K562 (cell line): ENCODE results near the gene FAM186B. TPM values are rescaled to one million over a fixed set of nuclear protein-coding genes. Genes with fewer than 3 reads are reported as not detected.

Source experiments
- ATAC-seq: fragments of 200-7000 bp; cut with Tn5 transposase; 3 replicates; pipeline ENCODE4 v1.9.1; 2020; ENCODE audit warnings: moderate library complexity
- BruUV-seq: library from RNA; stranded (reverse); fragments of 400-500 nt; replicated peaks from 2 replicates; lab custom pipeline; 2021; lab: Mats Ljungman, UMichigan
- CTCF ChIA-PET: fragments of 300-600 bp; formaldehyde crosslinking; extraction: SDS; loops from one replicate; lab custom pipeline; 2021; ENCODE audit warnings: low intra/inter-chr PET ratio; lab: Yijun Ruan, JAX
- POLR2A ChIA-PET: fragments of 300-600, 350-650 bp; sonication (Branson Sonifier 250); formaldehyde crosslinking; extraction: SDS; loops from one replicate; lab custom pipeline; 2021; ENCODE audit warnings: antibody characterized with exemption, inconsistent platforms; lab: Yijun Ruan, JAX
- DNase-seq, 4 experiments: peaks; one replicate each; pipeline versions ENCODE4 v3.0.0 to v3.0.0-alpha.2; 2011 to 2018; ENCODE audit warnings: low spot score in 3 of 4, mixed read lengths in 3 of 4; ENCODE audit errors: extremely low read depth in 1 of 4
- FAIRE-seq: peaks from 2 replicates; lab custom pipeline; 2011; peaks lifted over from hg19 to GRCh38; lab: Jason Lieb, UNC
- H2AFZ ChIP-seq: 2 replicates; pipeline ENCODE4 v1.6.0; 2011; ENCODE audit warnings: low read depth, low read length, control low read depth, inconsistent platforms
- H3K27ac ChIP-seq: fragments of 200-600 bp; 3 replicates; pipeline ENCODE4 v1.8.0; 2011; ENCODE audit warnings: low read depth, mild to moderate bottlenecking, control low read depth, inconsistent platforms, low read length, moderate library complexity, mixed read lengths; ENCODE audit errors: extremely low read depth
- H3K27me3 ChIP-seq, 2 experiments: fragments of 300-600 bp in 1 of 2; 2 replicates in 1 of 2; 3 replicates in 1 of 2; pipeline versions ENCODE4 v1.6.0 to v1.8.0; 2011; ENCODE audit warnings: inconsistent platforms in 2 of 2, low read length in 2 of 2, mild to moderate bottlenecking in 1 of 2, mixed read lengths in 1 of 2, moderate library complexity in 1 of 2; ENCODE audit not compliant: control insufficient read depth in 2 of 2, insufficient read depth in 2 of 2
- H3K36me3 ChIP-seq: fragments of 300-600 bp; 3 replicates; pipeline ENCODE4 v1.8.0; 2011; ENCODE audit warnings: mild to moderate bottlenecking, low read length, inconsistent platforms; ENCODE audit not compliant: control insufficient read depth, insufficient read depth
- H3K4me1 ChIP-seq, 2 experiments: fragments of 200-600 bp in 1 of 2; replicated peaks in 1 of 2; 2 replicates in 1 of 2; 3 replicates in 1 of 2; pipeline versions ENCODE4 v1.5.1 to v1.8.0; 2011; ENCODE audit warnings: inconsistent platforms in 2 of 2, low read length in 2 of 2, mild to moderate bottlenecking in 1 of 2, mixed read lengths in 1 of 2, moderate library complexity in 1 of 2; ENCODE audit not compliant: control insufficient read depth in 2 of 2, insufficient read depth in 2 of 2
- H3K4me2 ChIP-seq: 2 replicates; pipeline ENCODE4 v1.6.1; 2011; ENCODE audit warnings: low read length, control low read depth, inconsistent platforms, mixed read lengths; ENCODE audit not compliant: insufficient read depth
- H3K4me3 ChIP-seq: fragments of 200-600 bp; sonication (generic), shearing (Covaris generic); 2 replicates; pipeline ENCODE4 v1.5.1; 2016; ENCODE audit warnings: control low read depth, inconsistent platforms
- H3K79me2 ChIP-seq: fragments of 200-600 bp; 3 replicates; pipeline ENCODE4 v1.8.0; 2011; ENCODE audit warnings: low read length, inconsistent platforms; ENCODE audit not compliant: control insufficient read depth, insufficient read depth
- H3K9ac ChIP-seq, 2 experiments: 2 replicates each; pipeline versions ENCODE4 v1.6.0 to v1.6.1; 2011; ENCODE audit warnings: low read depth in 2 of 2, low read length in 2 of 2, control low read depth in 1 of 2, inconsistent platforms in 1 of 2, mild to moderate bottlenecking in 1 of 2, mixed read lengths in 1 of 2; ENCODE audit not compliant: insufficient read depth in 1 of 2
- H3K9me1 ChIP-seq: one replicate; pipeline ENCODE4 v1.6.0; 2011; ENCODE audit warnings: inconsistent platforms, mild to moderate bottlenecking, low read length, moderate library complexity; ENCODE audit not compliant: control insufficient read depth, insufficient read depth
- H3K9me3 ChIP-seq: replicated peaks from 2 replicates; pipeline ENCODE4 v1.5.1; 2011; ENCODE audit warnings: low read depth, low read length, inconsistent platforms; ENCODE audit not compliant: control insufficient read depth, insufficient read depth
- H4K20me1 ChIP-seq: replicated peaks from 2 replicates; pipeline ENCODE4 v1.6.1; 2011; ENCODE audit warnings: low read length, inconsistent platforms, mixed read lengths; ENCODE audit not compliant: control insufficient read depth, insufficient read depth
- ELK3 ChIP-seq: fragments of 450-650 bp; formaldehyde crosslinking; IDR thresholded peaks from 2 replicates; pipeline ENCODE4 v1.4.0; 2020; ENCODE audit warnings: mild to moderate bottlenecking
- PHF21A ChIP-seq: fragments of 450-650 bp; IDR thresholded peaks from 2 replicates; pipeline ENCODE4 v1.6.1; 2017; ENCODE audit warnings: low read depth, borderline replicate concordance
- SREBF1 ChIP-seq: fragments of 150-350 bp; IDR thresholded peaks from 2 replicates; pipeline ENCODE4 v1.6.1; 2014; ENCODE audit warnings: antibody characterized with exemption, low read depth, low read length, borderline replicate concordance
- TRIM28 ChIP-seq: fragments of 450-650 bp; IDR thresholded peaks from 2 replicates; pipeline ENCODE4 v1.6.1; 2017
- ZNF57 ChIP-seq: fragments of 450-650 bp; formaldehyde crosslinking; IDR thresholded peaks from 2 replicates; pipeline ENCODE4 v1.4.0; 2020; ENCODE audit warnings: mild to moderate bottlenecking, moderate library complexity
- WGBS: fragments of 100-300 bp; shearing (Covaris generic); methylation state at CpG from one replicate; pipeline ENCODE4 v1.1.6; 2016; ENCODE audit warnings: low coverage, mixed read lengths; ENCODE audit not compliant: insufficient coverage; ENCODE audit errors: missing lambda C conversion rate; 5-methylcytosine and 5-hydroxymethylcytosine counted together
- in situ Hi-C: fragments of 300-500 bp; cut with MboI; formaldehyde crosslinking; loops from 4 replicates; pipeline ENCODE4 v1.15.0; 2018; ENCODE audit warnings: inconsistent platforms, mixed read lengths
- intact Hi-C: fragments of 100-400 bp; cut with micrococcal nuclease; formaldehyde crosslinking; loops from 2 replicates; pipeline ENCODE4 v1.14.2; 2022
- polyA plus RNA-seq, 8 experiments: library from polyadenylated mRNA; depleted of rRNA in 4 of 8; stranded (reverse) in 5 of 8; unstranded in 3 of 8; fragments of >200 nt; fragmentation: Nextera tagmentation in 2 of 8; fragmentation: Illumina TruSeq in 1 of 8; extraction: Ambion mirVana in 2 of 8; extraction: Trizol in 1 of 8; gene quantifications; 2 replicates each; pipeline versions ENCODE4 v1.2.1 to v1.2.3, GENCODE V29; 2011 to 2014; ENCODE audit warnings: inconsistent platforms in 1 of 8, missing spikeins in 1 of 8
- total RNA-seq, 7 experiments: library from RNA; depleted of rRNA in 6 of 7; stranded (reverse); fragments of >200 nt in 6 of 7; fragmentation: Illumina TruSeq in 2 of 7; extraction: Trizol in 2 of 7; gene quantifications; 2 replicates each; pipeline versions ENCODE4 v1.2.1 to v1.2.3, GENCODE V29; 2011 to 2021; ENCODE audit warnings: low replicate concordance in 1 of 7
- TF ChIP-seq, protein P1 (sequence below), 3 experiments: fragments of 200-800 bp in 1 of 3; fragments of 250-450 bp in 1 of 3; fragments of 450-650 bp in 1 of 3; sonication (Bioruptor Pico) in 1 of 3; sonication (Bioruptor generic) in 1 of 3; formaldehyde crosslinking in 1 of 3; IDR thresholded peaks; 2 replicates each; pipeline versions ENCODE4 v1.6.1 to v1.8.0; 2016 to 2022; ENCODE audit warnings: mild to moderate bottlenecking in 2 of 3, missing genetic modification characterization in 2 of 3, missing compliant biosample characterization in 1 of 3, moderate library complexity in 1 of 3

FAM186B gene
- total and polyA plus RNA-seq, 9 of the 15 experiments (the other 6 are each of a cell fraction or from before 2014, with no cell fraction given): 0.07 to 0.42 (median 0.15) TPM

DNA sequence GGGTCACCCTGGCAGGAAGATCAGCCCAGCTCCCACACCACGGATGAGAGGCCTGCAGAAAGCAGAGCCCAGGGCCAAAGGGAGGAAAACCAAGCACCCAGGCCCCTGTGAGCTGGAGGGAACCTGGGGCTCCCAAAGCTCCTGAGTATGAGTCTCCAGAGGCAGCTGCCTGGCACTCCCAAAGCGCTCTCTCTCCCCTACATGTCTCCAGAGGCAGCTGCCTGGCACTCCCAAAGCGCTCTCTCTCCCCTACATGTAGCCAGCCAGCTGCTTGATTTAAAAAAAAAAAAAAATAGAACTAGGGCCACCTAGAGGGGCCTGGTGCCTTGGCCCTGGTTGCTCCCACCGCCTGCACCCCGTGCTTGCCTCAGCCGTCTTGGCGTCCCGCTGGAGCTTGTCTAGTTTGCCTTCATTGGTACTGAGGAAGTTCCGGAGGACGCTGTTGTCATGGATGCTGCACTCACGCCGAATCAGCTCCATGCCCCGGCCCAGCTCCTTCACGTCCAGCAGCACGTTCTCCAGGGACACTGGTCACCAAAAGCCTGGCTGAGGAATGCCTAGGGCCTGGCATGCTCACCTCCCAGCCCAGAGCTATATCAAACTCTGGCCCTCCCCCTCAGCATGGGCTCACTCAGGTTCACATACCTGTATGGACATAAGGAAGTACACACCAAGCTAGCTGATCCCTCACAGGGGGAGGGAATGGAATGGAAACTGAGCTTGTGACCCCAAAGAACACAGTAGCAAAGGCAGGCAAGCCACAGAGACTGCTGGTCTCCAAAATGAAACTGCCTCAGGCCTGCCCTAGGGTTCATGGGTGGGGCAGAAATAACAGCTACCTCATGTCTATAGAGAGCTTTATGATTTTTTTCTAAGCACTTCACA is 42.6 kb upstream of the FAM186B start:
- no peak for ATAC-seq
- H4K20me1 ChIP-seq: no peaks in the 10 kb centered on the region; the same call in 1 of the 2 replicates
- H3K4me3 ChIP-seq: no peak overlapping the region
- H3K4me2 ChIP-seq: no peak overlapping the region
- H2AFZ ChIP-seq: no peak overlapping the region
- TF ChIP-seq, protein P1, sequence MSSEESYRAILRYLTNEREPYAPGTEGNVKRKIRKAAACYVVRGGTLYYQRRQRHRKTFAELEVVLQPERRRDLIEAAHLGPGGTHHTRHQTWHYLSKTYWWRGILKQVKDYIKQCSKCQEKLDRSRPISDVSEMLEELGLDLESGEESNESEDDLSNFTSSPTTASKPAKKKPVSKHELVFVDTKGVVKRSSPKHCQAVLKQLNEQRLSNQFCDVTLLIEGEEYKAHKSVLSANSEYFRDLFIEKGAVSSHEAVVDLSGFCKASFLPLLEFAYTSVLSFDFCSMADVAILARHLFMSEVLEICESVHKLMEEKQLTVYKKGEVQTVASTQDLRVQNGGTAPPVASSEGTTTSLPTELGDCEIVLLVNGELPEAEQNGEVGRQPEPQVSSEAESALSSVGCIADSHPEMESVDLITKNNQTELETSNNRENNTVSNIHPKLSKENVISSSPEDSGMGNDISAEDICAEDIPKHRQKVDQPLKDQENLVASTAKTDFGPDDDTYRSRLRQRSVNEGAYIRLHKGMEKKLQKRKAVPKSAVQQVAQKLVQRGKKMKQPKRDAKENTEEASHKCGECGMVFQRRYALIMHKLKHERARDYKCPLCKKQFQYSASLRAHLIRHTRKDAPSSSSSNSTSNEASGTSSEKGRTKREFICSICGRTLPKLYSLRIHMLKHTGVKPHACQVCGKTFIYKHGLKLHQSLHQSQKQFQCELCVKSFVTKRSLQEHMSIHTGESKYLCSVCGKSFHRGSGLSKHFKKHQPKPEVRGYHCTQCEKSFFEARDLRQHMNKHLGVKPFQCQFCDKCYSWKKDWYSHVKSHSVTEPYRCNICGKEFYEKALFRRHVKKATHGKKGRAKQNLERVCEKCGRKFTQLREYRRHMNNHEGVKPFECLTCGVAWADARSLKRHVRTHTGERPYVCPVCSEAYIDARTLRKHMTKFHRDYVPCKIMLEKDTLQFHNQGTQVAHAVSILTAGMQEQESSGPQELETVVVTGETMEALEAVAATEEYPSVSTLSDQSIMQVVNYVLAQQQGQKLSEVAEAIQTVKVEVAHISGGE (CRISPR knock-in tag; IDR thresholded peaks at IDR 0.05): no peak
- TF ChIP-seq PHF21A (no peak), TRIM28 (no peak), SREBF1 (no peak), ELK3 (CRISPR knock-in tag) (no peak), ZNF57 (CRISPR knock-in tag) (no peak)
- TF ChIP-seq, all 486 proteins: peak for 0
- peaks cover 13% of the 10 kb centered on the region; the same call in 2 of the 3 replicates for H3K36me3 ChIP-seq
- peaks cover 0 to 12% of the 10 kb centered on the region in 2 experiments; a peak in 3 of 5 replicates for H3K4me1 ChIP-seq
- H3K27ac ChIP-seq: no peak overlapping the region
- BruUV-seq: no TSS peak
- in situ Hi-C loops (no loop called here), intact Hi-C loops (no loop called here)
- ChIA-PET CTCF (interaction anchor here (0.9 kb wide), 1 partner anchor 59 kb away, joined by 3 read pairs; the partner anchor contains the start of gene FMNL3), POLR2A (interaction anchor here (0.5 to 3.4 kb wide), 11 partner anchors 12 to 380 kb away, joined by 3 to 18 read pairs (median 4); partner anchors contain the start of gene TMBIM6)
- no peaks in the 10 kb centered on the region for H3K9me1 ChIP-seq
- no peaks in the 10 kb centered on the region for H3K79me2 ChIP-seq
- DNase-seq (no peak), FAIRE-seq (no peak)
- peak overlapping the region in 1 of 2 experiments; percentile 59; a peak in 1 of 4 replicates for H3K9ac ChIP-seq
- H3K9me3 ChIP-seq: no peaks in the 10 kb centered on the region
- WGBS: 82% methylated on average over 13 of the region's 15 CpGs
- no peaks in the 10 kb centered on the region for H3K27me3 ChIP-seq
